Measurements from ENCODE around the gene LSM11. TPM values are rescaled to one million over a fixed set of nuclear protein-coding genes. Genes with fewer than 3 reads are reported as not detected.

Gene LSM11
- total RNA-seq, 4 donors from 2014 or later: 3.6 to 5.6 (median 3.8) TPM

DNA sequence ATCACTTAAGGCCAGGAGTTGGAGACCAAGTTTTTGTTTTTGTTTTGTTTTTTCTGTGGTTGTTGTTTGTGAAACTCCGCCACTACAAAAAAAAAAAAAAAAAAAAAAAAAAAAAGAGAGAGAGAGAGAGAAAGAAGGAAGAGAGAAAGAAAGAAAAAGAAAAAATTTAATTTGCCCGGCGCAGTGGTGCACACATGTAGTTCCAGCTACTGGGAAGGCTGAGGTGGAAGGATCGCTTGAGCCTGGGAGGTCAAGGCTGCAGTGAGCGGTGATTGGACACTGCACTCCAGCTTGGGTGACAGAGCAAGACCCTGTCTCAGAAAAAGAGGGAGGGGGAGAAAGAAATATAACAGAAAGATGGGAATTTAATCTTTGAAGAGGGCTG lies 11.4 kb upstream of the LSM11 start:
- no peak for TF ChIP-seq POLR2A (IDR thresholded peaks at IDR 0.05)
- TF ChIP-seq, protein P1, sequence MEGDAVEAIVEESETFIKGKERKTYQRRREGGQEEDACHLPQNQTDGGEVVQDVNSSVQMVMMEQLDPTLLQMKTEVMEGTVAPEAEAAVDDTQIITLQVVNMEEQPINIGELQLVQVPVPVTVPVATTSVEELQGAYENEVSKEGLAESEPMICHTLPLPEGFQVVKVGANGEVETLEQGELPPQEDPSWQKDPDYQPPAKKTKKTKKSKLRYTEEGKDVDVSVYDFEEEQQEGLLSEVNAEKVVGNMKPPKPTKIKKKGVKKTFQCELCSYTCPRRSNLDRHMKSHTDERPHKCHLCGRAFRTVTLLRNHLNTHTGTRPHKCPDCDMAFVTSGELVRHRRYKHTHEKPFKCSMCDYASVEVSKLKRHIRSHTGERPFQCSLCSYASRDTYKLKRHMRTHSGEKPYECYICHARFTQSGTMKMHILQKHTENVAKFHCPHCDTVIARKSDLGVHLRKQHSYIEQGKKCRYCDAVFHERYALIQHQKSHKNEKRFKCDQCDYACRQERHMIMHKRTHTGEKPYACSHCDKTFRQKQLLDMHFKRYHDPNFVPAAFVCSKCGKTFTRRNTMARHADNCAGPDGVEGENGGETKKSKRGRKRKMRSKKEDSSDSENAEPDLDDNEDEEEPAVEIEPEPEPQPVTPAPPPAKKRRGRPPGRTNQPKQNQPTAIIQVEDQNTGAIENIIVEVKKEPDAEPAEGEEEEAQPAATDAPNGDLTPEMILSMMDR (IDR thresholded peaks at IDR 0.05): no peak
- intact Hi-C loops (cut with DNase I; ENCODE audit: low total_unique reads): no loop called here
- H3K4me3 ChIP-seq (ENCODE audit: low read depth, poor library complexity, severe bottlenecking): no peak overlapping the region
- DNase-seq (ENCODE audit: low spot score in 2 of 2): no peak
- 63 to 72% methylated on average over 5 of the region's 5 CpGs for WGBS, 2 donors

- no peak for DNase-seq (ENCODE audit: low spot score in 2 of 2)
- H3K4me3 ChIP-seq (ENCODE audit: low read depth, poor library complexity, severe bottlenecking): no peak overlapping the region
- TF ChIP-seq POLR2A (IDR thresholded peaks at IDR 0.05): no peak
- TF ChIP-seq, protein P1 (IDR thresholded peaks at IDR 0.05): no peak
- WGBS, 2 donors: 90% methylated on average over 8 of the region's 8 CpGs
- intact Hi-C loops (cut with DNase I; ENCODE audit: low total_unique reads): no loop called here
Measured at GRCh38 chr5:157732596-157733262, 10.8 kb upstream of the LSM11 start.

GRCh38 chr5:157734436-157734835 lies 9.1 kb upstream of the LSM11 start:
- 63 to 74% methylated on average over 7 of the region's 7 CpGs for WGBS, 2 donors
- DNase-seq (ENCODE audit: low spot score in 2 of 2): no peak
- H3K4me3 ChIP-seq (ENCODE audit: low read depth, poor library complexity, severe bottlenecking): no peak overlapping the region
- intact Hi-C loops (cut with DNase I; ENCODE audit: low total_unique reads): no loop called here
- TF ChIP-seq, protein P1 (IDR thresholded peaks at IDR 0.05): no peak
- no peak for TF ChIP-seq POLR2A (IDR thresholded peaks at IDR 0.05)

GRCh38 chr5:157735991-157736390 lies 7.5 kb upstream of the LSM11 start:
- WGBS, 2 donors: 67 to 72% methylated on average over 6 of the region's 6 CpGs
- intact Hi-C loops (cut with DNase I; ENCODE audit: low total_unique reads): no loop called here
- no peak overlapping the region for H3K4me3 ChIP-seq (ENCODE audit: low read depth, poor library complexity, severe bottlenecking)
- no peak for DNase-seq (ENCODE audit: low spot score in 2 of 2)
- TF ChIP-seq, protein P1 (IDR thresholded peaks at IDR 0.05): no peak
- no peak for TF ChIP-seq POLR2A (IDR thresholded peaks at IDR 0.05)

- no peak for DNase-seq (ENCODE audit: low spot score in 2 of 2)
- no peak for TF ChIP-seq POLR2A (IDR thresholded peaks at IDR 0.05)
- TF ChIP-seq, protein P1 (IDR thresholded peaks at IDR 0.05): no peak
- H3K4me3 ChIP-seq (ENCODE audit: low read depth, poor library complexity, severe bottlenecking): no peak overlapping the region
- intact Hi-C loops (cut with DNase I; ENCODE audit: low total_unique reads): loop anchor here (10.0 kb wide), 1 partner anchor 415 kb away; no protein-coding TSS in a partner anchor
- WGBS, 2 donors: 77% methylated on average over 12 of the region's 12 CpGs
Measured at GRCh38 chr5:157739388-157740228, 3.9 kb upstream of the LSM11 start.

Data from lower leg skin (tissue), 4 donors.